GM12801 (cell line): ENCODE measurements around the gene PPM1J.

ENCODE experiments used
- CTCF ChIP-seq: IDR thresholded peaks from one replicate; pipeline ENCODE4 v1.5.1; 2011; ENCODE audit warnings: control low read depth; ENCODE audit not compliant: insufficient read length; ENCODE audit errors: extremely low read depth

The PPM1J gene

GRCh38 chr1:112716133-112716720, 1.1 kb upstream of the PPM1J start:
- peak; percentile 77 for TF ChIP-seq CTCF

DNA sequence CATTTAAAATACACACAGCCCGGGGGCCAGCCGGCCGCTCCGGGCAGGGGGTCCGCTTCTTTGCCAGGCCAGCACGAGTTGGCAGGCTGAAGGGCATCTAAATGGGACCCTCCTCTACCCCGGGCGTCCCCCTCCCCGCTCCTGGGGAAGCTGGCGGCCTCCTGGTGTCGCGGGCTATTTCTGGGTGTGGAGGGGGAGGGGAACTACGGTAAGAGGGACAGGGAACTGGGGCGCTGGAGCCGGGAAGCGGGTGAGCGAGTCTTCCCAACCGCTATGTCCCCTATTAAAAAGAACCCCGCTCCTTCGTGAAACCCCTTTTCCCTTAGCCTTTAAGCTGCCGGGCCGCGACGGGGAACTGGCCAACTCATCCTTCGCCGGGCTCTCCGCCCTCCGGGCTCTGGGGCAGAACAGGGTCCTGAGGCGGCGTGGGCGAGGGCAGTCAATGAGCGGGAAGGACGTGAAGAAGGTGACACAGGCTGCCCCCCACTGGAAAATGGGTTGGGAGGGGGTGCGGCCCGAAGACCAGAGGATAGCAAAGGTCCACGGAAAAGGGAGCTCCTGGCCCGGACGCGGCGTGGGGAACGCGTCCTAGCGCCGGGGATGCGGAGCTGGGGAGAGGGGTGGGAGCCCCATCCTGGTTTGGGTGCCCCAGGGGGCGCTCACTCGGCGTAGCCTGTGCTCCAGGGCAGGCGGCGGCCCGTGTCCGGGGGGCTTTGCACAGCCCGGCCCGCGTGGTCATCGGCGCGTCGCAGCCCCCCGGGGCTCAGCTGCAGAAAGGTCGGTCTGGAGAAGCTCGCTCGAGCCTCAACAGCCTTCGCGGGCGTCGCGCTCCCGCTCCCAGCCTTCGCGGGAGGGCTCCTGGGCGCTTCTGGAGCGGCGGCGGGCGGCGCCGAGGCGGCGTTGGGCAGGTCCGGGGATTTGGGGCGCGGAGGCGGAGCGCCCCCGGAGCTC, 544 bp downstream of the PPM1J start:
- no peak for TF ChIP-seq CTCF

GRCh38 chr1:112713466-112714312, 1.4 kb downstream of the PPM1J start:
- TF ChIP-seq CTCF: no peak

DNA sequence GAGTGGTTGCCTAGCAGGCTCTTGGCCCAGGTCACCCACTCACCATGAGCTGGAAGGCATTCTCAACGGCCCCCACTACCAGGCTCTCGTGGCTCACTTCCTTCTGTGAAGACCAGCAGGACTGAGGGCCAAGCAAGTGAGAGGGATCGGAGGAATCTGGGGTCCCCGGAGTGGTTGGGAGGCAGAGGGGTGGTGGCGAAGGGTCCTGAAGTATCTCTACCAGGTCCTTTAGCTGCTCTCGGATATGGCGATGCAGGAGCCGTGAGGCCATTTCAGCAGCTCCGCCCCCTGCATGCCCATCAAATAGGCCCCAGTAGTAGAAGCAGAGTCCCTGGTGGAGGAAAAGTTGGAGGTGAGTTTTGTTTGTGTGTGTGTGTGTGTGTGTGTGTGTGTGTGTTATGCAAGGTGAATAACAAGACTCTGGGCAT, 2.4 kb downstream of the PPM1J start:
- TF ChIP-seq CTCF: no peak

DNA sequence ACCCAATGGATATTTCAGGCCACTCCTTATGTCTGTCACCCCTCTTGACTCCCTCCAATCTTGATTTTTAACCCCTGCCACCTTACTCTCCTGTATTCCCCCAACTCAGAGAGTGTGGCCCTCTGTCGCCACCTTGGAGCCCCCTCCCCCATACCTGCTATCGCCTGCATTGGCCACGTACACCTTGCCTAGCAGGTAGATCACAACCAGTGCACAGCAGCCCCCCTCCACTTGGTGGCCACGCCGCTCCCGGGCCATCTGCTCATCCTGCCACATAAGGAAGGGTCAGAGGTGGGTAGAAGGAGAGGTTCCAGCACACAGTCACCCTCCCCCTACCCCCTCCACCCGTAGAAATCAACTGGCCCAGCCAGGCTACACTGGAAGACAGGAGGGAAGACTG, 2.9 kb downstream of the PPM1J start:
- TF ChIP-seq CTCF: no peak

- TF ChIP-seq CTCF: no peak
Observed at GRCh38 chr1:112711670-112712069, 3.5 kb downstream of the PPM1J start.

GRCh38 chr1:112711041-112711440, 4.1 kb downstream of the PPM1J start:
- no peak for TF ChIP-seq CTCF
